Ovary (tissue), 1 donor: ENCODE results near the gene UHRF1.

Source experiments
- EP300 ChIP-seq: sonication (generic); formaldehyde crosslinking; IDR thresholded peaks from one replicate; pipeline ENCODE4 v1.6.1; 2017; ENCODE audit warnings: antibody characterized with exemption
- POLR2A ChIP-seq: fragments of 450-650 bp; IDR thresholded peaks from one replicate; pipeline ENCODE4 v1.6.1; 2017; ENCODE audit warnings: antibody characterized with exemption, mild to moderate bottlenecking, moderate library complexity

DNA sequence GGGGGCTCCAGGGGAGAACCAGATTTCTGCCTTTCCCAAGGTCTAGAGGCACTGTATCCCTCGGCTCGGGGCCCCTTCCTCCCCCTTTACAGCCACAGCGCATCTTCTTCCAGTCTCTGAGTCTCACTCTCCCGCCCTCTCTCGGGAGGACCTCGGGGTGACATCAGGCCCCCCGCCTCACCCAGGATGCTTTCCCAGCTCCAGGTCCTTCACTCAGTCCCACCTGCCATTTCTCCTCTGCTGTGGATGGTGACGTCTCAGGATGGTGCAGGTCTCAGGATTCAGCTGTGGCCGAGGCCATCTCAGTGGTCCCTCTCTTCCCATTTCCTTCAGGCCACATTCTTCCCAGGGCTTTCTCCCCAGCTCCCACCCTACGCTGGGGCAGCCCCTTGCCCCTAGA, 46.0 kb downstream of the UHRF1 start:
- TF ChIP-seq EP300 (no peak), POLR2A (no peak)
